Esophagus muscularis mucosa (tissue), 3 donors: ENCODE results near the gene COL5A1.

Source experiments
- CTCF ChIP-seq, 3 experiments: fragments of 200-600 bp in 2 of 3; fragments of 450-650 bp in 1 of 3; sonication (generic) in 2 of 3; IDR thresholded peaks; one replicate each; pipeline ENCODE4 v1.5.1; 2017 to 2019; ENCODE audit warnings: antibody characterized with exemption in 3 of 3, mild to moderate bottlenecking in 2 of 3, moderate library complexity in 1 of 3
- POLR2AphosphoS5 ChIP-seq, 2 donors: sonication (generic); formaldehyde crosslinking; IDR thresholded peaks; one replicate each; pipeline ENCODE4 v1.6.1; 2017; ENCODE audit warnings: antibody characterized with exemption in 2 of 2

DNA sequence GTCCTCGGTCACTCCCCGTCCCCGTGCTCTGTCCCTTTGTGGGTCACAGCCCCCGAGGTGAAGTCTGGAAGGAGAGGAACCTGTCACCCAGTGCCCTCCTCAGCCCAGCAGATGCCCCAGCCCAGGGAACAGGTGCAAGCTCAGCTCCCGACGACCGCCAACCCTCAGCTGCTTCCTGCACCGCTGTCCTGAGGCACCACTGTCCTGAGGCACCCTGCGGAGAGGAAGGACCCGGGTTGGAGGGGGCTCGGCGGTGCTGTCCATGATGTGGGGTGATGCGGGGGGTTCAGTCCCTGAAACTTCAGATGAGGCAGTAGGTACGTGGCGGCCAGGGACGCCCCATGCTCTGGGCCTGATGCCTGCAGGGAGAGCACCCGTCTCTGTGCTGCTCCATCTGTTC, 81.4 kb downstream of the COL5A1 start:
- no peak for TF ChIP-seq POLR2AphosphoS5 (IDR thresholded peaks at IDR 0.05)
- TF ChIP-seq CTCF (IDR thresholded peaks at IDR 0.05): no peak
